H9 (cell line): Measurements from ENCODE around the gene SCN5A. TPM values are rescaled to one million over a fixed set of nuclear protein-coding genes. Genes with fewer than 3 reads are reported as not detected.
A peak's percentile ranks its signal among the peaks of the same experiment; 100 is the strongest.

Experiments
- DNase-seq: peaks from one replicate; pipeline ENCODE4 v3.0.0-alpha.2; 2017
- H2AFZ ChIP-seq: one replicate; pipeline ENCODE4 v1.6.1; 2013; ENCODE audit warnings: mild to moderate bottlenecking, low read length, control low read depth, moderate library complexity
- H2AK5ac ChIP-seq: 2 replicates; pipeline ENCODE4 v1.6.1; 2013; ENCODE audit warnings: low read length, control low read depth, mixed read lengths; ENCODE audit not compliant: insufficient read length
- H2BK120ac ChIP-seq: one replicate; pipeline ENCODE4 v1.6.1; 2013; ENCODE audit warnings: low read depth, mild to moderate bottlenecking, low read length, control low read depth, inconsistent platforms; ENCODE audit not compliant: poor library complexity, severe bottlenecking
- H2BK12ac ChIP-seq: 2 replicates; pipeline ENCODE4 v1.6.1; 2013; ENCODE audit warnings: low read length, control low read depth, mixed read lengths, low read depth; ENCODE audit not compliant: insufficient read length
- H2BK15ac ChIP-seq: 2 replicates; pipeline ENCODE4 v1.6.1; 2013; ENCODE audit warnings: low read depth, low read length, control low read depth
- H2BK20ac ChIP-seq: one replicate; pipeline ENCODE4 v1.6.1; 2013; ENCODE audit warnings: low read depth, mild to moderate bottlenecking, low read length, control low read depth, inconsistent platforms; ENCODE audit not compliant: poor library complexity, severe bottlenecking
- H2BK5ac ChIP-seq: 2 replicates; pipeline ENCODE4 v1.6.1; 2013; ENCODE audit warnings: low read length, control low read depth, mixed read lengths; ENCODE audit not compliant: insufficient read length
- H3K14ac ChIP-seq: 2 replicates; pipeline ENCODE4 v1.6.1; 2013; ENCODE audit warnings: low read length, control low read depth; ENCODE audit not compliant: insufficient read depth
- H3K18ac ChIP-seq: 2 replicates; pipeline ENCODE4 v1.6.1; 2013; ENCODE audit warnings: low read depth, mild to moderate bottlenecking, mixed read lengths, low read length, control low read depth; ENCODE audit not compliant: insufficient read length
- H3K23ac ChIP-seq: 2 replicates; pipeline ENCODE4 v1.6.1; 2013; ENCODE audit warnings: low read length, control low read depth, mixed read lengths, low read depth; ENCODE audit not compliant: insufficient read length
- H3K23me2 ChIP-seq: 2 replicates; pipeline ENCODE4 v1.6.1; 2013; ENCODE audit warnings: low read depth, mild to moderate bottlenecking, mixed read lengths, low read length, control low read depth; ENCODE audit not compliant: insufficient read length, poor library complexity, severe bottlenecking
- H3K27ac ChIP-seq: 2 replicates; pipeline ENCODE4 v1.5.1; 2013; ENCODE audit warnings: low read length, control low read depth, mixed read lengths, low read depth; ENCODE audit not compliant: insufficient read length
- H3K27me3 ChIP-seq: 2 replicates; pipeline ENCODE4 v1.6.1; 2013; ENCODE audit warnings: low read length, control low read depth, inconsistent platforms; ENCODE audit not compliant: insufficient read depth
- H3K4ac ChIP-seq: 2 replicates; pipeline ENCODE4 v1.6.1; 2013; ENCODE audit warnings: low read depth, mild to moderate bottlenecking, control low read depth, inconsistent platforms, low read length, moderate library complexity
- H3K4me1 ChIP-seq: 2 replicates; pipeline ENCODE4 v1.6.1; 2013; ENCODE audit warnings: low read length, control low read depth, inconsistent platforms; ENCODE audit not compliant: insufficient read depth
- H3K4me2 ChIP-seq: 2 replicates; pipeline ENCODE4 v1.6.1; 2013; ENCODE audit warnings: low read length, control low read depth, mixed read lengths; ENCODE audit not compliant: insufficient read length, insufficient read depth
- H3K56ac ChIP-seq: 2 replicates; pipeline ENCODE4 v1.6.1; 2013; ENCODE audit warnings: low read depth, mild to moderate bottlenecking, mixed read lengths, low read length, control low read depth; ENCODE audit not compliant: insufficient read length
- H3K79me1 ChIP-seq: 2 replicates; pipeline ENCODE4 v1.6.1; 2013; ENCODE audit warnings: low read depth, mild to moderate bottlenecking, moderate library complexity, low read length, control low read depth, inconsistent platforms; ENCODE audit not compliant: insufficient read depth, poor library complexity, severe bottlenecking
- H3K79me2 ChIP-seq: 2 replicates; pipeline ENCODE4 v1.6.1; 2013; ENCODE audit warnings: low read length, control low read depth, inconsistent platforms; ENCODE audit not compliant: insufficient read depth
- H3K9ac ChIP-seq: 2 replicates; pipeline ENCODE4 v1.6.1; 2013; ENCODE audit warnings: low read length, control low read depth, mixed read lengths; ENCODE audit not compliant: insufficient read length; ENCODE audit errors: extremely low read depth
- H3K9me3 ChIP-seq: one replicate; pipeline ENCODE4 v1.6.1; 2013; ENCODE audit warnings: low read depth, low read length, inconsistent platforms; ENCODE audit not compliant: control insufficient read depth
- H3T11ph ChIP-seq: one replicate; pipeline ENCODE4 v1.6.1; 2013; ENCODE audit warnings: mild to moderate bottlenecking, low read length, control low read depth, inconsistent platforms
- H4K20me1 ChIP-seq: one replicate; pipeline ENCODE4 v1.6.1; 2013; ENCODE audit not compliant: control insufficient read depth, insufficient read length, insufficient read depth
- H4K5ac ChIP-seq: 2 replicates; pipeline ENCODE4 v1.6.1; 2013; ENCODE audit warnings: low read depth, mild to moderate bottlenecking, mixed read lengths, low read length, control low read depth; ENCODE audit not compliant: insufficient read length
- H4K8ac ChIP-seq: replicated peaks from 2 replicates; pipeline ENCODE4 v1.6.1; 2013; ENCODE audit warnings: low read length, control low read depth, mixed read lengths, low read depth; ENCODE audit not compliant: insufficient read length
- H4K91ac ChIP-seq: 2 replicates; pipeline ENCODE4 v1.6.1; 2013; ENCODE audit warnings: low read depth, mild to moderate bottlenecking, moderate library complexity, mixed read lengths, low read length, control low read depth; ENCODE audit not compliant: insufficient read length
- H3K27ac Mint-ChIP-seq, 3 experiments: 2 replicates in 2 of 3; 3 replicates in 1 of 3; pipeline ENCODE4 v1.8.0; 2020 to 2021; ENCODE audit warnings: mixed read lengths in 3 of 3, mild to moderate bottlenecking in 1 of 3, moderate library complexity in 1 of 3
- H3K27me3 Mint-ChIP-seq: 2 replicates; pipeline ENCODE4 v1.8.0; 2021; ENCODE audit warnings: low read depth, mild to moderate bottlenecking, moderate library complexity, mixed read lengths
- H3K36me3 Mint-ChIP-seq, 3 experiments: 2 replicates in 2 of 3; 3 replicates in 1 of 3; pipeline ENCODE4 v1.8.0; 2020 to 2021; ENCODE audit warnings: low read depth in 3 of 3, mixed read lengths in 3 of 3; ENCODE audit not compliant: insufficient read depth in 1 of 3
- H3K4me1 Mint-ChIP-seq, 2 experiments: 2 replicates each; pipeline ENCODE4 v1.8.0; 2020; ENCODE audit warnings: mixed read lengths in 2 of 2
- H3K4me3 Mint-ChIP-seq, 2 experiments: 2 replicates in 1 of 2; 3 replicates in 1 of 2; pipeline ENCODE4 v1.8.0; 2020 to 2021; ENCODE audit warnings: mild to moderate bottlenecking in 2 of 2, mixed read lengths in 2 of 2, moderate library complexity in 1 of 2
- H3K9me3 Mint-ChIP-seq, 2 experiments: 2 replicates in 1 of 2; 3 replicates in 1 of 2; pipeline ENCODE4 v1.8.0; 2020; ENCODE audit warnings: mild to moderate bottlenecking in 2 of 2, mixed read lengths in 2 of 2, moderate library complexity in 1 of 2
- CTCF ChIP-seq: fragments of 200-600 bp; sonication (generic); conservative IDR thresholded peaks from 3 replicates; pipeline ENCODE4 v1.8.0; 2021; ENCODE audit warnings: antibody characterized with exemption, mild to moderate bottlenecking
- WGBS: extraction: QIAGEN DNeasy Blood & Tissue Kit; methylation state at CpG from one replicate; pipeline ENCODE4 v1.1.7; 2013; ENCODE audit warnings: missing lambda C conversion rate, low lambda C conversion rate, mixed read lengths; ENCODE audit not compliant: insufficient read length; ENCODE audit errors: extremely low coverage; 5-methylcytosine and 5-hydroxymethylcytosine counted together
- total RNA-seq: library from RNA; stranded (reverse); gene quantifications from 2 replicates; pipeline ENCODE4 v1.2.1, GENCODE V29; 2021

The SCN5A gene
- total RNA-seq, 1 experiment from 2014 or later: 6.5 TPM

- Histone ChIP-seq H3K4me1 (peaks cover 6% of the 10 kb centered on the region; the same call in 1 of the 2 replicates), H2BK20ac (no peak overlapping the region), H4K8ac (no peak overlapping the region), H2BK5ac (no peak overlapping the region), H2BK12ac (no peak overlapping the region), H3K9me3 (no peaks in the 10 kb centered on the region), H3K56ac (no peak overlapping the region), H3K14ac (no peak overlapping the region), H3K4me2 (no peak overlapping the region), H3K23me2 (no peaks in the 10 kb centered on the region), H2AFZ (no peak overlapping the region), H3T11ph (no peak overlapping the region), H3K27me3 (no peaks in the 10 kb centered on the region), H3K4ac (no peak overlapping the region), H3K18ac (no peak overlapping the region), H3K23ac (no peak overlapping the region), H4K5ac (no peak overlapping the region), H3K27ac (no peak overlapping the region), H3K79me1 (no peaks in the 10 kb centered on the region), H2AK5ac (no peak overlapping the region), H4K91ac (no peak overlapping the region), H2BK15ac (no peak overlapping the region), H3K9ac (no peak overlapping the region), H2BK120ac (no peak overlapping the region), H3K79me2 (no peaks in the 10 kb centered on the region), H4K20me1 (no peaks in the 10 kb centered on the region)
- peak overlapping the region in 2 of 3 experiments; percentile 39 to 82; a peak in 2 of 7 replicates for H3K27ac Mint-ChIP-seq
- WGBS: no CpG with 5 or more reads among the region's 5 CpGs
- peaks cover 13 to 15% of the 10 kb centered on the region in 2 experiments for H3K4me1 Mint-ChIP-seq
- TF ChIP-seq CTCF: no peak
- peaks cover 0 to 13% (median 0%) of the 10 kb centered on the region in 3 experiments; a peak in 3 of 7 replicates for H3K36me3 Mint-ChIP-seq
- no peak for DNase-seq
- no peak overlapping the region for H3K4me3 Mint-ChIP-seq
- H3K9me3 Mint-ChIP-seq: no peaks in the 10 kb centered on the region
- peaks cover 2% of the 10 kb centered on the region; the same call in 1 of the 2 replicates for H3K27me3 Mint-ChIP-seq
Measured at GRCh38 chr3:38630606-38631005, 18.9 kb downstream of the SCN5A start.
